Cerebellar nuclear complex (tissue), 1 donor: Measurements from ENCODE around the gene MATN4.

Experiments used
- DNase-seq, 2 experiments: peaks; one replicate each; lab custom pipeline; 2025; lab: John Stamatoyannopoulos, UW

MATN4 gene

DNA sequence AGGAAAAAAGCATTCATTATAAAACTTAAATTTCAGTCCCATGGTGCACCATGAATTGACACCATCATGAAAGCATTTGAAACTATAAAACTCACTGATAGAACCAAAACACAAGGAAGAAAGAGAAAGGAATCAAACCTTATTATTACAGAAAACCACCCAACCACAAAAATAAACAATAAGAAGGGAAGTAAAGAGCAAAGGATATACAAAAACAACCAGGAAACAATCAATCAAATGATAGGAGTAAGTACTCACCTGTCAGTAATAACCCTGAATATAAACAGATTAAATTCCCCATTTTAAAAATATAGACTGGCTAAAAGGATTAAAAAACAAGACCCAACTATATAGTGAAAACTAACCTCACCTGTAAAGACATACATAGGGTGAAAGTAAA is 59.5 kb downstream of the MATN4 start:
- DNase-seq = no peak

DNA sequence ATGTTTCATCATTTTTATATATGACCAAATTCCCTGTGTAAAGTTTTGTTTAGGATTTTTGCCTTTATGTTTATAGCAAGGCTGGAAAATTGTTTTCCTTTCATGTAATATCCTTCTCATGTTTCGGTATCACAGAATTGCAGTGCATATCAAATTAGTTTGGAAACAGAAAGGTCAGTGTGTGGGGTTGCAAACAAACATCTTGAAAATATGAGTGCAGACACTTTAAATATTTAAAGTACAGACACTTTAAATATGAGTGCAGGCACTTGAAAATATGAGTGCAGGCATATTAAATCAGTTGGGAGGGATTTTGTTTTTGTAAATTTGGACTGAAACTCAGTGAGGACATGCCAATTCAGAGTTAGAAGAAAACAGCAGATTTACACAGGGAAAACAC is 60.2 kb downstream of the MATN4 start:
- no peak for DNase-seq

DNA sequence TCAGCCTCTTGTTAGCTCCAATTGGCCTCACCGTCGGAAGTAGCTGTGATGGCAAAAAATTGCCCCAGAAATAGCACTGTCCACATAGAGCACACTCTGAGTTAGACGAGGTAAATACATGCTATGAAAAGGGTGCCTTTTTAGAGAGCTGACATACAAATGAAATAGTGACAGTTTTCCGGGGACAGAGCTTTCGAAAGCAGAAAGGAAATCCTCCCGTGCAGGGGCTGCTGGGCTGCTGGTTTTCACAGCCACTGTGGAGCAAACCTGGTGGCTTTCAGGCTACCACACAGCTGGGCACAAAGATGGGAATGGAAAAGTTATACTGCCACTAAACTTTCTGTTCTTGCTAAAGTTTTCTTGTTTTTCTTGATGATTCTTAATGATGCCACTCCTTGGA is 62.0 kb downstream of the MATN4 start:
- DNase-seq = no peak
